AG04449 (cell line): ENCODE measurements around the gene PRKAR1B.
"Not testable (repeated sequence)": the region's sequence is repeated elsewhere in the genome, so short reads cannot be mapped to it uniquely, and the experiment has no call there.

Experiments used
- CTCF ChIA-PET: fragments of 350-600 bp; formaldehyde crosslinking; extraction: SDS; loops from one replicate; lab custom pipeline; 2021; ENCODE audit warnings: antibody characterized with exemption; lab: Yijun Ruan, JAX
- POLR2A ChIA-PET: fragments of 400-600, 350-600 bp; formaldehyde crosslinking; extraction: SDS; loops from one replicate; lab custom pipeline; 2020; ENCODE audit warnings: antibody characterized with exemption, inconsistent platforms; lab: Yijun Ruan, JAX
- DNase-seq: peaks from one replicate; pipeline ENCODE4 v3.0.0-alpha.2; 2010; ENCODE audit warnings: low read depth, low spot score
- H3K4me3 ChIP-seq: 2 replicates; pipeline ENCODE4 v1.5.1; 2011; ENCODE audit warnings: low read depth, mild to moderate bottlenecking, control low read depth, low read length
- TF ChIP-seq, protein P1 (sequence below): IDR thresholded peaks from one replicate; pipeline ENCODE4 v1.5.1; 2011; ENCODE audit warnings: mild to moderate bottlenecking, moderate library complexity, low read length, control low read depth, inconsistent platforms; ENCODE audit not compliant: insufficient read depth; ENCODE audit errors: missing control alignments

Gene PRKAR1B

DNA sequence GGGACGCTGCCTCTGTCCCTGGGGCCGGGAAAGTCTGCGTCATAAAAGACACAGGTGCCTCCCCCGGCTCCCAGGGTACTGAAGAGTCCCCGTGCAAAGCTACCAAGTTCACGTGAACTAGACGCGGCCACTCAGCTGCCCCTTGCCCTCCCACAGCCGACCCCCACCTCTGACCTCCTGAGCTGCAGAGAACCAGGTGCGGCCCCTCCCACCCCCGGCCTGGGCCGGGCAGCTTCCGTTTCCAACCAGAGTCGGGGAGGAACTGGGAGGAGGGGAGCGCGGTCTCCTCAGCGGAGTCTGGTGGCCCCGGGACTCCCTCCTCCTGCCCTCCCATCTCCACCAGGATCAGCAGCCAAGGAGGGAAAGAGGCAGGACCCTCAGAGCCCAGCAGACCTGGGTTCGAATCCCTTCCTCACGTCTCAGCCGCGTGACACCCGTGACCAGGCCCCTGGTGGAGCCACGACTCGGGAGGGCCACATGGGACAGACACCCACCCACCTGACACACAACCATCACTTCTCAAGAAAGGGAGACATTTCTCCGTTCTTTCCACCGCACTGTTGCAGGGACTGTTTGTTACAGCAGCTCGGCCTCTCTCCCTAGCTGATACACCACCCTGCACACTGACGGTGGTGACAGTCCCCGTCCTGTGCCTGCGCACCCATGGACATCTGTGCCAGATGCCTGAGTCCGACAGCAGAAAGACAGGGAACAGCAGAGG is 170.1 kb downstream of the PRKAR1B start:
- ChIA-PET POLR2A (no interaction called here), CTCF (no interaction called here)
- DNase-seq, result no peak
- TF ChIP-seq, protein P1, sequence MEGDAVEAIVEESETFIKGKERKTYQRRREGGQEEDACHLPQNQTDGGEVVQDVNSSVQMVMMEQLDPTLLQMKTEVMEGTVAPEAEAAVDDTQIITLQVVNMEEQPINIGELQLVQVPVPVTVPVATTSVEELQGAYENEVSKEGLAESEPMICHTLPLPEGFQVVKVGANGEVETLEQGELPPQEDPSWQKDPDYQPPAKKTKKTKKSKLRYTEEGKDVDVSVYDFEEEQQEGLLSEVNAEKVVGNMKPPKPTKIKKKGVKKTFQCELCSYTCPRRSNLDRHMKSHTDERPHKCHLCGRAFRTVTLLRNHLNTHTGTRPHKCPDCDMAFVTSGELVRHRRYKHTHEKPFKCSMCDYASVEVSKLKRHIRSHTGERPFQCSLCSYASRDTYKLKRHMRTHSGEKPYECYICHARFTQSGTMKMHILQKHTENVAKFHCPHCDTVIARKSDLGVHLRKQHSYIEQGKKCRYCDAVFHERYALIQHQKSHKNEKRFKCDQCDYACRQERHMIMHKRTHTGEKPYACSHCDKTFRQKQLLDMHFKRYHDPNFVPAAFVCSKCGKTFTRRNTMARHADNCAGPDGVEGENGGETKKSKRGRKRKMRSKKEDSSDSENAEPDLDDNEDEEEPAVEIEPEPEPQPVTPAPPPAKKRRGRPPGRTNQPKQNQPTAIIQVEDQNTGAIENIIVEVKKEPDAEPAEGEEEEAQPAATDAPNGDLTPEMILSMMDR, result no peak
- no peak overlapping the region for H3K4me3 ChIP-seq

DNA sequence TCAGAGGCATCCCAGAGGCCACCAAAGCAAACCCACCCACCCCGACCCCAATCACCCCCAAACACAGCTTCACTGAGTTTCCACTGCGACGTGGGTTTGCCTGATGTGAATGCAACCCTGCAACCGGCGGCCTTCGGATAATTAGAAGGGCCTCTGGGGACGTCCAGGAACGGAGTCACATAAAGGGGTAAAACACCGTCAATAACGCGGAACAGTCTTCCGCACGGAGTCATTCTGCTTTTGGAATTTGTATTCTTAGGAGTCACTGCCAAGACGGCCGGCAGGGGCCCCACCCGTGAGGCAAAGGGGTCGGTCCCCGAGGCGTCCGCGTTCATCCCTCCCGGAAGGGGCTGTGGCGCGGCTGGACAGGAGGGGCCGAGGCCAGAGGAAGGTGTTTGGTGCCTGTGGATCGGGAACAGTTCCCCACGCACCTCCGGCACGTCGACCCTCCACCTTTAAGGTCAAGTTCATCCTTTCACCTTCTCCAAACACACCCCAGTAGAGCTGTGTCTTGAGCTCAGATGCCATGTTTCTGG is 170.7 kb downstream of the PRKAR1B start:
- POLR2A ChIA-PET, result no interaction called here
- no peak for DNase-seq

DNA sequence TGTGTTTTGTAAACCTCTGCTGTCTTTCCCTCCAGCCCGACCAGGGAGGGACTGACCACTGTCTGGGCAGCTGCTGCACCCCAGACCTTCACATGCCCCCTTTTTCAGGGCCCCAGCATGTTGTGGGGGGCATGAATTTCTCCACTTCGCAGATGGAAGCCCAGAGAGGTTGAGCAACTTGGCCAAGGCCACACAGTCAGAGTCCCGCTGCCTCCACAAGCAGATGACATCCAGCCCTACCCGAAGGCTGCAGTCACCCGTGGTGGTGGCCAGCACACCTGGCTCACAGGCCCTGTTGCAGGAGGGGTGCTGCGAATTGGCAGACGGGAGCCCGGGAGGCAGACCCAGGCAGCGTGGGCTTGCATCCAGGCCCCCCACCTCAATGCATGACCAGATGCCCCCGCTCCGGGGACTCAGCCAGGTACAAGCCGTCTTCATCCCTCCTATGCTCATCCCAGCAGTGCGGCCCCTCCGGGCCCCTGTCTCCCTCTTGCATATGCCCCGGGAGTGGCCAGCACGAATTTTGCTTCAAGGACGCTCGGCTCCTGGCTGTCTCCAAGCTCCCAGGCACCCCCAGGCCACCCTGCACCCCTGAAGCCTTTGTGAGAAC is 171.4 kb downstream of the PRKAR1B start:
- H3K4me3 ChIP-seq, result no peak overlapping the region
- ChIA-PET CTCF (no interaction called here), POLR2A (no interaction called here)
- TF ChIP-seq, protein P1, result no peak
- DNase-seq, result no peak

More for the DNA sequence above, 170.7 kb downstream of the PRKAR1B start:
- CTCF ChIA-PET, result no interaction called here
- TF ChIP-seq, protein P1, result no peak
- no peak overlapping the region for H3K4me3 ChIP-seq

DNA sequence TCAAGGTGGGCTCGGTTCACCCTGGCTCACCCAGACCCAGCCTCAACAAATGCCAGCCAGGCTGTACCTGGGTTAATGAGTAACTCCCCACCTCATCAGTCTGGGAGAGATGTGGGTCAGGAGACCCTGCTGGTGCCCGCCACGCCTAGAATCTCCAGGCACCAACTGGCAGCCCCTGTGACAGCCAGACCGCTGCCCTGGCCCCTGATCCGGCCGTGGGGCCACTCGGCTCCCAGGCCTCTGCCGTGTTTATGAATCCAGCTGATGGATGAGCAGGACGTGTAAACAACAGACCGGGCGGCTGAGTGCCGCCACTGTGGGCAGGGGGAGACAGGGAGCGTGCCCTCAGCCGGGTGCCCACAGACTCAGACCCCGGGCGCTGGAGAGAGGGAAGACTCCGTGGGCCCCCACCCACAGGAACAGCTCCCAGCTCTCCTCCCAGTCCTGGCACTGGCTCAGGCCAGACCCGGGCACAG is 173.4 kb downstream of the PRKAR1B start:
- H3K4me3 ChIP-seq, result no peak overlapping the region
- ChIA-PET CTCF (no interaction called here), POLR2A (interaction anchor here (1.2 kb wide), 1 partner anchor 11 kb away, joined by 3 read pairs; no protein-coding TSS in a partner anchor)
- DNase-seq, result no peak
- TF ChIP-seq, protein P1, result no peak

DNA sequence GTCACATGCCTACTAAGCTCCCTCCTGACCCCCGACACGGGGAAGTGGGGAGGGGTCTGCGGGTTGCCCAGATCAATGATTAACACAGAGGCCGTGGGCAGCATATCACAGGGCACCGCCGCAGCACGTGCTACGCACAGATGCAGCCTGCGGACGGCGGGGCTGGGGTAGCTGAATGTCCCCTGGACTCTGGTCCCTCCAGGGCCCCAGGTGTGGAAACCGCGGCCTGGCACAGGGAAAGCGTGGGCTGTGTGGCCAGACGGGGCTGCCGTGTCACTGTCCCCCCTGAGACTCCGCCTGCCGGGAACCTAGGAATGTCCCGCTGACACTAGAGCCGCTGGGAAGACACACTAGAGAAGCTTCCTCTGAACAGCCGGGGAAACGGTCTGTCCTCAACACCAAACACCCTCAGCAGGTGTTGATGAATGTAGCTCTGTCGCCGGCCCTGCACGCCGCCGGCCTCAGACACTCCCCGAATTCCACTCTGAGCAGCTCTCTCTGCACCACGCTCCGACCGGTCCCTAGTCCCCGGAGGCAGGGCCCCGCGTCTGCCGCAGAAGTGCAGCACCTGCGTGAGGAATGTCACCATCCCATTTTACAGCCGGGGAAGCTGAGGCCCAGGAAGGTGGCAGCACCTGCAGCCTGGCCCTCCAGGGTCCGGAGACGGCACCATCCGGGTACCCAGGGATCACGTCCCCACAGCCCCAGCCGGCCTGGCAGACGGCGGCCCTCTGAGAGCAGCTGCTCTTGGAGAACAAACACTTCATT is 174.0 kb downstream of the PRKAR1B start:
- no peak for DNase-seq
- CTCF ChIA-PET, result no interaction called here
- TF ChIP-seq, protein P1, result no peak
- H3K4me3 ChIP-seq, result no peak overlapping the region
- POLR2A ChIA-PET, result interaction anchor here (0.6 to 1.2 kb wide), 3 partner anchors 10 to 12 kb away, joined by 3 read pairs; no protein-coding TSS in a partner anchor

DNA sequence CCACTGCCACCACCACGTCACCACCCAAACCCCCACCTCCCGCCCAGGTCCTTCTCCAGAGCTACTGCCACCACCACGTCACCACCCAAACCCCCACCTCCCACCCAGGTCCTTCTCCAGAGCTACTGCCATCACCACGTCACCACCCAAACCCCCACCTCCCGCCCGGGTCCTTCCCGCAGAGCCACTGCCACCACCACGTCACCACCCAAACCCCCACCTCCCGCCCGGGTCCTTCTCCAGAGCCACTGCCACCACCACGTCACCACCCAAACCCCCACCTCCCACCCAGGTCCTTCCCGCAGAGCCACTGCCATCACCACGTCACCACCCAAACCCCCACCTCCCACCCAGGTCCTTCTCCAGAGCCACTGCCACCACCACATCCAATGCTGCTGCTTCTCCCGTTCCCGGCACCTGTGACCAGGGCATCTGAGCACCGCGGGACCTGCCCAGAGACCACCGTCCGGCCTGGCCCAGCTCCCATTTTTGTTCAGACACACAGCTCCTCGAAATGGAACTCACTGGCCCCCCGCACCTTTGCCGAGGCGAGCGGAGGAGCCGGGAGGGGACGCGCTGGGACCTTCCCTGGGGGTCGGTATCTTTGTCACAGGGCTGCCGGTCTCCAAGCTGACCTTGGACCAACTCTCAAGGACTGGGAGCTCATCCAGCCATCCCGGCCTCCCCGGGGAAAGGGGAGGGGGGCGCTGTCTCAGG is 174.8 kb downstream of the PRKAR1B start:
- POLR2A ChIA-PET, result interaction anchor here (0.6 kb wide), 2 partner anchors 9 to 13 kb away, joined by 3 read pairs; no protein-coding TSS in a partner anchor
- H3K4me3 ChIP-seq, DNase-seq, CTCF ChIA-PET: not testable (repeated sequence)

DNA sequence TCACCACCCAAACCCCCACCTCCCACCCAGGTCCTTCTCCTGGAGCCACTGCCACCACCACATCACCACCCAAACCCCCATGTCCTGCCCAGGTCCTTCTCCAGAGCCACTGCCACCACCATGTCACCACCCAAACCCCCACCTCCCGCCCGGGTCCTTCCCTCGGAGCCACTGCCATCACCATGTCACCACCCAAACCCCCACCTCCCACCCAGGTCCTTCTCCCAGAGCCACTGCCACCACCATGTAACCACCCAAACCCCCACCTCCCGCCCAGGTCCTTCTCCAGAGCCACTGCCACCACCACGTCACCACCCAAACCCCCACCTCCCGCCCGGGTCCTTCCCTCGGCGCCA is 175.5 kb downstream of the PRKAR1B start:
- CTCF ChIA-PET, H3K4me3 ChIP-seq, POLR2A ChIA-PET, DNase-seq: not testable (repeated sequence)
